NCI-H82 treated with DMSO at 0.1 percent for 48 hours (cell line): ENCODE results near the gene TMCC2.

ENCODE experiments used
- DNase-seq: peaks from one replicate; lab custom pipeline; 2025; ENCODE audit not compliant: unreplicated experiment; lab: John Stamatoyannopoulos, UW

The TMCC2 gene

GRCh38 chr1:205259998-205260397 lies 32.3 kb downstream of the TMCC2 start:
- no peak for DNase-seq

DNA sequence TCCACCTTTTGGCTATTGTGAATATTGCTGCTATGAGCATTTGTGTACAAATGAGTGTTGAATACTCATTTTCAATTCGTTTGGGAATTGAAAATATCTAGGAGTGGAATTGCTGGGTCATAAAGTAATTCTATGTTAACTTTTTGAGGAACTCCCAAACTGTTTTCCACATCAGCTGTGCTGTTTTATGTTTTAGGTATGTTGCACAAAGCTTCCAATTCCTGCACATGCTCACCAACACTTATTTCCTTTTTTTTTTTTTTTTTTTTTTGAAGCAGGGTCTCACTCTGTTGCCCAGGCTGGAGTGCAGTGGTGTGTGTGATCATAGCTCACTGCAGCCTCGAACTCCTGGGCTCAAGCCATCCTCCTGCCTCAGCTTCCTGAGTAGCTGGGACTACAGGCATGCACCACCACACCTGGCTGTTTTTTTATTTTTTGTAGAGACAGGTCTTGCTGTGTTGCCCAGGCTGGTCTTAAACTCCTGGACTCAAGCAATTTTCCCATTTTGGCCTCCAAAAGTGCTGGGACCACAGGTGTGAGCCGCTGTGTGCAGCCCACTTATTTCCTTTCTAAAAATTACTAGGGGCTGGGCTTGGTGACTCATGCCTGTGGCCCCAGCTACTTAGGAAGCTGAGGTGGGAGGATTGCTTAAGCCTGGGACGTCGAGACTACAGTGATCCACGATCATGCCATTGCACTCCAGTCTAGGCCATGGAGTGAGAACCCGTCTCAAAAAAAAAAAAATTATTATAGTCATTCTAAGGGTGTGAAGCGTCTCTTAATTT lies 33.4 kb downstream of the TMCC2 start:
- DNase-seq, result no peak

DNA sequence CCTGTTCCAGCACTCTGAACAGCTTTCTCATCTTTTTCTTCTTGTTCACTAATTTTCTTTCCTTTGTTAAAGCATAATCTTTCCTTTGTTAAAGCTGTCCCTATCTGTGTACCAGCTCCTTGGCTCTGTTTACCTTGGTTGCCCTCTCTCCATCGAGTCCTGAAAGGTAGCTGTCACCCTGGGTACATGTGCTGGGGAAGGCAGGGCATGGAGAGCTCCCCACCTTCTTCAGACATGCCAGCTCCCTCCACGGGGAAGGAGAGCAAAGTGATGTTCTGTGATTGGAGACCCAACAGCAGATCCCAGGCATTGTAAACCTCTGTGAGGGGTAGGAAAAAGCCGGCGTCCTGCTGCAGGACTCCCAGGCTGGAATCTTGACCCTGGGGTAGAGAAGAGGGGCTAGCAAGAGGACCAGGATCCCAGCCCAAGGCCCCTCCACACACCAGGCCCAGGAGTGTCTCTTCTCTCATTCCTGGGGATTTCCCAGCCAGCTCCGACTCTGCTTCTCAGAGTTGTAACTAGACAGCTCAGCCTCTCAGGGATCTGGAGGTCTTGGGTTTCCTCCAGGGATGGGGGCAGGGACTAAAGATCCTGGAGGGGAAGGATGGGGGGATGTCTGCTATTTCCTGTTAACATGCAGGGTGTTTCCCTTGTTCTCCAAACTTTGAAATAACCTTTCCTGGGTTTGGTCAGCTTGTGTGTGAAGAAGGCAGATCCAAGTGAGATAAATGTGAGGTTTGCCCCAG lies 34.4 kb downstream of the TMCC2 start:
- DNase-seq, result no peak

DNA sequence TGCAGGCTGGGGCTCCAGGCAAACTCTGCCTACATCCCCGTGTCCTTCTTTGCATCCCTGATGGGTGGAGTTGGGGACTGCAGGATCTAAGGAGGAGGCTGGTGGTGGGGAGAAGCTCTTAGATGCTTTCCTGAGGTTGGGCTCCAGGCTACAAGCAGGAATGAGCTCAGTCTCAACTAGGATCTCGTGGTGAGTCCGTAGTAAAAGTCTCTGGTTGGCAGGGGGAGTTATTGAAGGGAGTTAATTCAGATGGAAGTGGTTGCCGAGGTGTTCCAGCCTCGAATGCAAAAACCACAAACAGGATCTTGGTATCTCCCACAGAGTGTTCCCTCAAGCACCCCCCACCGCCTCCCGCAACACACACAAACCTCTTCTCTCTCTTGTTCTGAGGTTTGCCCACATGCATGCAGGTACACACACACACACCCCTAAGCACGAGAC lies 35.0 kb downstream of the TMCC2 start:
- no peak for DNase-seq

GRCh38 chr1:205263580-205264190 lies 35.9 kb downstream of the TMCC2 start:
- no peak for DNase-seq

- DNase-seq, result no peak
These were observed 39.0 kb downstream of the TMCC2 start for GRCh38 chr1:205266611-205267305.

DNA sequence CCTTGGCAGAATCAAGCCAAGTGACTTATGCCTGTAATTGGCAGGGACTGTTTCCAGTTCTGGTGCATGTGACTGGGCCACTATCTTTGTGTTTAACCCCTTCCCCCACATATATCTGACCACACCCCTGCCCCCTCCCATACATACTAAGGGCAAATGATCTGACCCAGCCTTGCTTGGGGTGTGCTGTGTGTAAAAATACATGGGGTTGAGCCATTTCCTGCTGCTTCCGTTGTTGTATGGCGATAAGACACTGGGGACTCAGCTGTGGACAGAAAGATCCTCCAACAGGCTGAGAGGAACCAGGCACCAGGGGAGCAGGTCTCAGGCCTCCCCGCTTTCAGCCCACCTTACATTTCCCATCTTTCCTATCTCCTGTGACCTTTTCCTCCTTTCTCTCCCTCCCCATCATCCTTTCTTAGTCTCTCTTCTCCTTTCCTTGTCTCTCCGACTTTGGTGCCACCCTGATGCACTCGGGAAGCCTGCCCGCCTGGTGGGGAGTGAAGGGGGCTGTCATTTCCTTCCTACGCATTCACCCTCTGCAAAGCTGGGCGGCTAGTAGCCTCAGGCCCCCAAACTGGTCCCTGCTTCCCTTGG lies 39.7 kb downstream of the TMCC2 start:
- DNase-seq, result no peak

DNA sequence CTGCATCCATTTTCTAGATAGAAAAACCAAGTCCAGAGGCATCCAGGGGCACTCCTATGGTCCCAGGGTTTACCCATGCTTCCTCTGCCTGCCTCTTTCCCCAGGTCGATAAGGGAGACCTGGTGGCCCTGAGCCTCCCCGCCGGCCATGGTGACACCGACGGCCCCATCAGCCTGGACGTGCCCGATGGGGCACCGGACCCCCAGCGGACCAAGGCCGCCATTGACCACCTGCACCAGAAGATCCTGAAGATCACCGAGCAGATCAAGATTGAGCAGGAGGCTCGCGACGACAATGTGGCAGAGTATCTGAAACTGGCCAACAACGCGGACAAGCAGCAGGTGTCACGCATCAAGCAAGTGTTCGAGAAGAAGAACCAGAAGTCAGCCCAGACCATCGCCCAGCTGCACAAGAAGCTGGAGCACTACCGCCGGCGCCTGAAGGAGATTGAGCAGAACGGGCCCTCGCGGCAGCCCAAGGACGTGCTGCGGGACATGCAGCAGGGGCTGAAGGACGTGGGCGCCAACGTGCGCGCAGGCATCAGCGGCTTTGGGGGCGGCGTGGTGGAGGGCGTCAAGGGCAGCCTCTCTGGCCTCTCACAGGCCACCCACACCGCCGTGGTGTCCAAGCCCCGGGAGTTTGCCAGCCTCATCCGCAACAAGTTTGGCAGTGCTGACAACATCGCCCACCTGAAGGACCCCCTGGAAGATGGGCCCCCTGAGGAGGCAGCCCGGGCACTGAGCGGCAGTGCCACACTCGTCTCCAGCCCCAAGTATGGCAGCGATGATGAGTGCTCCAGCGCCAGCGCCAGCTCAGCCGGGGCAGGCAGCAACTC lies 41.3 kb downstream of the TMCC2 start:
- DNase-seq, result no peak

- DNase-seq, result no peak
These were observed 42.0 kb downstream of the TMCC2 start for GRCh38 chr1:205269711-205270110.

GRCh38 chr1:205270271-205270670 lies 42.5 kb downstream of the TMCC2 start:
- no peak for DNase-seq

- no peak for DNase-seq
These were observed 43.0 kb downstream of the TMCC2 start for GRCh38 chr1:205270764-205271163.

DNA sequence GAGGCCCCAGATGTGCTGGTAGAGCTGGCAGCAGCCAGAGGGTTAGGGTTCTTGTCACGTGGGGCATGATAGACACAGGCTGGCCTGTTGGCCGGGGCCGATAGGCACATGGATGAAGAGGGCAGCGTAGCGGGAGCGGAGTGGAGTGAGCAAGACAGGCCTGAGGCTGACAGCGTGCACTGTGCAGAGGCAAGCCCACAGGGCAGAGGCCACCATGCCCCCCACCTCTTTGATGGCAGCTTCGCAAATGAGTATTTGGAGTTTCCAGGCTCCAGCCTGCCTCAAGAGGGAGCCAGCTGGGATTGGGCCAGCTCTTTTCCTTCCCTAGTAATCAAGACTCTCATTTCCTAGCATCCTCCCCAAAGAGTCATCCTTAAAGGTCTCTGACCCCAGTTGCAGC lies 43.5 kb downstream of the TMCC2 start:
- no peak for DNase-seq

DNA sequence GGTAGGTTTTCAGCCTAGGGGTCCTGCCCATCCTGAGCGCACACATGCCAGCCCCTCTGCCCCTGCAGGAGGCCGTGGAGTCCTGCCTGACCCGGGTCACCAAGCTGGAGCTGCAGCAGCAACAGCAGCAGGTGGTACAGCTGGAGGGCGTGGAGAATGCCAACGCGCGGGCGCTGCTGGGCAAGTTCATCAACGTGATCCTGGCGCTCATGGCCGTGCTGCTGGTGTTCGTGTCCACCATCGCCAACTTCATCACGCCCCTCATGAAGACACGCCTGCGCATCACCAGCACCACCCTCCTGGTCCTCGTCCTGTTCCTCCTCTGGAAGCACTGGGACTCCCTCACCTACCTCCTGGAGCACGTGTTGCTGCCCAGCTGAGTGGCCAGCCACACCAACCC lies 44.0 kb downstream of the TMCC2 start:
- no peak for DNase-seq

DNA sequence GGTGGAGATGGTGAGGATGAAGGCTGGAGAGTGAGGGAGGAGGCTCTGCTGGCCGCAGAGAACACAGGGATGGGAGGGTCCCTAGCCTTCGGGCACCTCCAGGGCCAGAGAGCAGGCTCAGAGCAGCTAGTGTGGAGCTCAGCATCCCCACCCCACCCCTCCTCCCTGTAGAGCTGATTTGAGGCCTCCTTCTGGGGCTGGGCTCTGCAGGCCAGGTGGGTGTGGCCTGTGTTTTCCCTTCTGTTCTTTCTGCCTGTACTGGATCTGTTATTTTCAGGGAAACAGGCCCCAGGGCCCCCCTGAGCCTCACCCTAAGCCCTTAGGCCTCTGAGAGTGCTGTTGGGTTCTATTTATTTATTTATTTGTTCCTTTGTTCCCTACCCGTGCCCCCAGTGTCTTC lies 44.8 kb downstream of the TMCC2 start:
- DNase-seq, result no peak

- DNase-seq, result peak; percentile 86
These were observed 45.8 kb downstream of the TMCC2 start for GRCh38 chr1:205273551-205273982.

- no peak for DNase-seq
These were observed 46.4 kb downstream of the TMCC2 start for GRCh38 chr1:205274041-205274691.

DNA sequence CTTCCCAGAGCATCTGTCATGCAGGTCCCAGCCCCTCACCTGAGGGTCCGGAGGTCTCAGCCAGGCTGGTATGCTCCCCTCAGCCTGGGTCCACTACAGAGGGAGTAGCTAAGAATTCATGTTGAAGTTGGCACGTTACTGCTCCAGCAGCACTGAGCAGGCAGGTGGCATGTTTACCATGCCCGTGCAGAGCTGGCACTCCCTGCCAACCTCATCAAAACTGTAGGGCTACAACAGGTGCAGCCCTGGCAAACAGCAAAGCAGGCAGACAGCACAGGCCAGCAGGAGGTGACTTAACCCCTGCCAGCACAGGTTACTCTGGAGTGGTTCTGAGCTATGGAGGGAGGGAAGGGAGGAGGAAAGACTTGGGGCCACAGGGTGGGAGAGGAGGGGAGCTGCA lies 47.4 kb downstream of the TMCC2 start:
- DNase-seq, result no peak

DNA sequence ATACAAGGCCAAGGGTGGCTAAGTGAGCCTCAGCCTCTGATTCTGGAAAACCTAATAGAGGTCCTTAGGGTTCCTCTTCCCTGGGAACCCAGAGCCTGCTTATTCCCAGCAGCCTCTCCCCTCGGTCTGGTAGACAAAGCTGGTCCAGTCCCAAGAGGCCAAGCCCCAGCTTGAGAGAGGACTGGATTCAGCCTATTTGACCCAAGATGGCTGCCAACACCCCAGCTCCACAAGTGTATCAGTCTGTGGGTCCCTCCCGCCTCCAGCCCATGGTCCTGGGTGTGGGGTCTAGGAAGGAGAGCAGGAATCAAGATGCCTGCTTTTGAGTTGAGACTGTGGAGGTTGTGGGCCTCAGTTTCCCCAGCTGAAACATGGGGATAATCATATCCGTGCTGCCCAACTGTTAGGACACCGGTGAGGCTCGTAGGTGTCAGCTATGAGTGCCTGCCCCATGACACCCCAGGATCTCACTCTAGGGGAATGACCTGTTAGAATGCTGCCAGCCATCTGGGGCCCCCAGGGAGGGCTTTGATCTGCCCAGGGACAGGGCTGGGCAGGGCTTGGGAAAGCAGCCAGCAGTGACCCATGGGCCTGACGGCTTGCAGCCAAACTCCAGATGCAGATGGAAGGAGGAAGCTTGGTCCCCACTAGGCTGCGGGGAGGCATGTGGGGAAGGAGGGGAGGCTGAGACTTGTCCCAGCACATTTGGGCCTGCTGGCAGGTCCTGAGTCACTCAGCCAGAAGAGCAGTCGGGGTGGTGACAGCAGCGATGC lies 48.4 kb downstream of the TMCC2 start:
- no peak for DNase-seq

- DNase-seq, result no peak
These were observed 48.9 kb downstream of the TMCC2 start for GRCh38 chr1:205276689-205277065.
